K562 (cell line): ENCODE measurements around the gene CEP126.

ENCODE experiments used
- ATF4 ChIP-seq: fragments of 450-650 bp; formaldehyde crosslinking; IDR thresholded peaks from 2 replicates; pipeline ENCODE4 v1.4.0; 2022; ENCODE audit warnings: mild to moderate bottlenecking, moderate library complexity
- EZH2 ChIP-seq: IDR thresholded peaks from 2 replicates; pipeline ENCODE4 v1.6.1; 2012; ENCODE audit warnings: low read depth, mild to moderate bottlenecking, inconsistent platforms, low read length, borderline replicate concordance
- SNAPC5 ChIP-seq: fragments of 250-450 bp; sonication (Bioruptor Pico); IDR thresholded peaks from 2 replicates; pipeline ENCODE4 v1.8.0; 2021; ENCODE audit warnings: moderate library complexity, mild to moderate bottlenecking, inconsistent platforms

- TF ChIP-seq SNAPC5 (CRISPR knock-in tag) (no peak), EZH2 (no peak), ATF4 (no peak)
Observed at GRCh38 chr11:101889767-101890166, 25.0 kb upstream of the CEP126 start.
